Keratinocyte (primary cell): ENCODE data around the gene ANKRD2. TPM values are rescaled to one million over a fixed set of nuclear protein-coding genes. Genes with fewer than 3 reads are reported as not detected.

Source experiments
- DNase-seq: peaks from one replicate; pipeline ENCODE4 v3.0.0-alpha.2; 2011; ENCODE audit warnings: low read depth, missing footprints, low spot score
- FAIRE-seq: peaks from 2 replicates; lab custom pipeline; 2011; peaks lifted over from hg19 to GRCh38; lab: Jason Lieb, UNC
- H2AFZ ChIP-seq: 2 replicates; pipeline ENCODE4 v1.6.0; 2012; ENCODE audit warnings: low read length, control low read depth, inconsistent platforms; ENCODE audit not compliant: control insufficient read depth
- H3K27ac ChIP-seq: 2 replicates; pipeline ENCODE4 v1.5.1; 2011; ENCODE audit warnings: low read length; ENCODE audit not compliant: control insufficient read depth, insufficient read depth
- H3K27me3 ChIP-seq: 3 replicates; pipeline ENCODE4 v1.6.0; 2011; ENCODE audit warnings: low read length; ENCODE audit not compliant: control insufficient read depth, insufficient read depth; ENCODE audit errors: extremely low read depth
- H3K36me3 ChIP-seq, 2 experiments: 2 replicates in 1 of 2; 3 replicates in 1 of 2; pipeline ENCODE4 v1.5.1; 2011; ENCODE audit warnings: low read length in 2 of 2, mild to moderate bottlenecking in 1 of 2; ENCODE audit not compliant: control insufficient read depth in 2 of 2, insufficient read depth in 2 of 2; ENCODE audit errors: extremely low read depth in 1 of 2
- H3K4me1 ChIP-seq: 3 replicates; pipeline ENCODE4 v1.5.1; 2011; ENCODE audit warnings: low read length; ENCODE audit not compliant: control insufficient read depth, insufficient read depth; ENCODE audit errors: extremely low read depth
- H3K4me2 ChIP-seq: 3 replicates; pipeline ENCODE4 v1.6.0; 2011; ENCODE audit warnings: low read depth, low read length; ENCODE audit not compliant: control insufficient read depth, insufficient read depth; ENCODE audit errors: extremely low read depth
- H3K4me3 ChIP-seq, 3 experiments: fragments of 200-600 bp in 1 of 3; sonication (generic) in 1 of 3; 2 replicates in 2 of 3; 3 replicates in 1 of 3; pipeline ENCODE4 v1.5.1; 2011 to 2016; ENCODE audit warnings: low read length in 3 of 3, mild to moderate bottlenecking in 3 of 3, control low read depth in 2 of 3, inconsistent platforms in 1 of 3, low read depth in 1 of 3, mixed read lengths in 1 of 3, mixed run types in 1 of 3, moderate library complexity in 1 of 3; ENCODE audit not compliant: control insufficient read depth in 2 of 3, insufficient read depth in 2 of 3; ENCODE audit errors: extremely low read depth in 1 of 3
- H3K79me2 ChIP-seq: 2 replicates; pipeline ENCODE4 v1.6.0; 2012; ENCODE audit warnings: low read length; ENCODE audit not compliant: control insufficient read depth, insufficient read depth
- H3K9ac ChIP-seq: 3 replicates; pipeline ENCODE4 v1.6.0; 2011; ENCODE audit warnings: low read length; ENCODE audit not compliant: control insufficient read depth, insufficient read depth; ENCODE audit errors: extremely low read depth
- H3K9me1 ChIP-seq: 3 replicates; pipeline ENCODE4 v1.6.0; 2011; ENCODE audit warnings: low read length; ENCODE audit not compliant: control insufficient read depth, insufficient read depth; ENCODE audit errors: extremely low read depth
- H3K9me3 ChIP-seq: 2 replicates; pipeline ENCODE4 v1.5.1; 2012; ENCODE audit warnings: low read depth, low read length; ENCODE audit not compliant: control insufficient read depth
- H4K20me1 ChIP-seq: 3 replicates; pipeline ENCODE4 v1.6.0; 2011; ENCODE audit warnings: low read length; ENCODE audit not compliant: control insufficient read depth, insufficient read depth; ENCODE audit errors: extremely low read depth
- EZH2 ChIP-seq: IDR thresholded peaks from one replicate; pipeline ENCODE4 v1.6.1; 2012; ENCODE audit warnings: inconsistent platforms, mild to moderate bottlenecking, low read length, moderate library complexity
- dilution Hi-C: fragments of 300-500 bp; cut with MboI; formaldehyde crosslinking; loops from one replicate; pipeline ENCODE4 v1.7.0; 2020; ENCODE audit warnings: low sequenced_read_pairs; ENCODE audit not compliant: extremely low pct_ligation_motif_present
- polyA plus RNA-seq, 5 experiments: library from polyadenylated mRNA; depleted of rRNA in 3 of 5; stranded (reverse) in 3 of 5; stranded (forward) in 1 of 5; unstranded in 1 of 5; fragments of >200 nt; gene quantifications; 1 replicate in 1 of 5; 2 replicates in 3 of 5; 3 replicates in 1 of 5; pipeline versions ENCODE4 v1.2.1 to v1.2.3, GENCODE V29; 2011 to 2012; ENCODE audit warnings: missing spikeins in 2 of 5, low read depth in 1 of 5, low replicate concordance in 1 of 5
- TF ChIP-seq, protein P1 (sequence below), 3 experiments: IDR thresholded peaks in 1 of 3; conservative IDR thresholded peaks in 1 of 3; optimal IDR thresholded peaks in 1 of 3; 2 replicates in 2 of 3; 3 replicates in 1 of 3; pipeline versions ENCODE3 to v1.5.1; 2011; ENCODE audit warnings: low read length in 3 of 3, mild to moderate bottlenecking in 3 of 3, moderate library complexity in 2 of 3, control low read depth in 1 of 3, inconsistent platforms in 1 of 3; ENCODE audit not compliant: insufficient read depth in 2 of 3; ENCODE audit errors: extremely low read depth in 1 of 3

ANKRD2 gene
- polyA plus RNA-seq, 1 donor (not counting 4 experiments of a cell fraction or from before 2014, with no cell fraction given) = 0.38 TPM

DNA sequence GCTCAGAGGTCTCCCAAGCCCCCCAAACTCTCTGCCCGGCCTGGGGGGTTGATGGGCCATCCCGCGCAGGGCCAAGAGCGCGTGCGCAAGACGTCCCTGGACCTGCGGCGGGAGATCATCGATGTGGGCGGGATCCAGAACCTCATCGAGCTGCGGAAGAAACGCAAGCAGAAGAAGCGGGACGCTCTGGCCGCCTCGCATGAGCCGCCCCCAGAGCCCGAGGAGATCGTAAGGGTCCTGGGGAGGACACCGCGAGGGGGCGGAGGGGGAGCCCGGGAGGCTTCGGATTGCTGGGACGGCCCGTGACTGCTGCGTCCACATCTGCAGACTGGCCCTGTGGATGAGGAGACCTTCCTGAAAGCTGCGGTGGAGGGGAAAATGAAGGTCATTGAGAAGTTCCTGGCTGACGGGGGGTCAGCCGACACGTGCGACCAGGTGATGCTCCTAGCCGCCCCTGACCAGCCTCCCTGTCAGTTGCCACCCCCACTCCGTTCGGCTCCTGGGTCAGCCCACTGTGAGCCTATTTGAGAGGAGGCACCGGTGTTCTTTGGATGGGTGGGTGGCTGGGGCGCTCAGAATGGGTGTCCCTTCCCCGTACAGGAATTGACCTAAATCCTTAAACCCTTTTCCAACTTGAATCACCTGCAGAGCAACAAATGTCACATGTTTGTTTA, 5.7 kb downstream of the ANKRD2 start:
- no peak for DNase-seq
- dilution Hi-C loops = no loop called here

DNA sequence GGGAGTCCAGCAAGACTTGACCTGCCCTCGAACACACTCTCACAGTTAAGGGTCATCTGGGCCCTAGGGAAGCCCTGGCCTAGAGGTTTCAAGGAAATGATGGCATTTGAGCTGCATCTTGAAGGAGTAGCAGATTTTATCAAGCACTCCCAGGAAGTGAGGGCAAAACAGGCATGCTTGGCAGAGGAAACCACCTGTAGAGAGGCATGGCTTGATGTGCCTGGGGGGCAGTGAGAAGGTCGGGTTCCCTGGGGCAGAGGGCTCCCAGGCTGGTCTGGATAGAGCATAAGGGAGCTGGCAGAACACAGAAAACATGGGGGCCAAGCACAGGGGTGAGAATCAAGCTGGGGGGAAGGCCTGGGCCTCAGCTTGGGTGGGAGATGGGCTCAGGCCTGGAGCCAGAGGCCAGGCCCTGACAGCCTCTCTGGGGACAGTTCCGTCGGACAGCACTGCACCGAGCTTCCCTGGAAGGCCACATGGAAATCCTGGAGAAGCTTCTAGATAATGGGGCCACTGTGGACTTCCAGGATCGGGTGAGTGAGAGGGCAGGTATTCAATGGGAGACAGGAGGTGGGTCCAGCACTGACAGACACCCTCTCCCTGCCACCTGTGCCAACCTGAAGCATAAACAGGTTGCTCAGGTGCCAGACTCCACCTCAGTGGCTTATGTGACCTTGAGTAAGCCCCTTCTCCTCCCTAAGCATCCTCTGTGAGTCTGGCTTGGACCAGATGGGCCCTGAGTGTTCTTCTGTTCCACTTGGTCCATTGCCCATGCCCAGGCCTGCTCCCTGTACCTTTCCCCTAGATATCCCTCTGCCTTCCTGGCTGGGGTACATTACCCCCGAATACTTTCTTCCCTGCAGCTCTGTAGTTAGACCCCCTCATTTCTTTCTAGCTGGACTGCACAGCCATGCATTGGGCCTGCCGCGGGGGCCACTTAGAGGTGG, 8.1 kb downstream of the ANKRD2 start:
- Histone ChIP-seq H3K4me1 (peaks cover 16% of the 10 kb centered on the region), H3K36me3 (no peaks in the 10 kb centered on the region), H3K4me2 (no peak overlapping the region), H3K9me3 (no peaks in the 10 kb centered on the region), H3K4me3 (no peak overlapping the region), H2AFZ (no peak overlapping the region), H3K79me2 (no peaks in the 10 kb centered on the region), H3K9ac (no peak overlapping the region), H4K20me1 (no peaks in the 10 kb centered on the region), H3K9me1 (no peaks in the 10 kb centered on the region), H3K27me3 (no peaks in the 10 kb centered on the region), H3K27ac (no peak overlapping the region)
- DNase-seq (no peak), FAIRE-seq (no peak)
- dilution Hi-C loops = no loop called here
- TF ChIP-seq, protein P1, sequence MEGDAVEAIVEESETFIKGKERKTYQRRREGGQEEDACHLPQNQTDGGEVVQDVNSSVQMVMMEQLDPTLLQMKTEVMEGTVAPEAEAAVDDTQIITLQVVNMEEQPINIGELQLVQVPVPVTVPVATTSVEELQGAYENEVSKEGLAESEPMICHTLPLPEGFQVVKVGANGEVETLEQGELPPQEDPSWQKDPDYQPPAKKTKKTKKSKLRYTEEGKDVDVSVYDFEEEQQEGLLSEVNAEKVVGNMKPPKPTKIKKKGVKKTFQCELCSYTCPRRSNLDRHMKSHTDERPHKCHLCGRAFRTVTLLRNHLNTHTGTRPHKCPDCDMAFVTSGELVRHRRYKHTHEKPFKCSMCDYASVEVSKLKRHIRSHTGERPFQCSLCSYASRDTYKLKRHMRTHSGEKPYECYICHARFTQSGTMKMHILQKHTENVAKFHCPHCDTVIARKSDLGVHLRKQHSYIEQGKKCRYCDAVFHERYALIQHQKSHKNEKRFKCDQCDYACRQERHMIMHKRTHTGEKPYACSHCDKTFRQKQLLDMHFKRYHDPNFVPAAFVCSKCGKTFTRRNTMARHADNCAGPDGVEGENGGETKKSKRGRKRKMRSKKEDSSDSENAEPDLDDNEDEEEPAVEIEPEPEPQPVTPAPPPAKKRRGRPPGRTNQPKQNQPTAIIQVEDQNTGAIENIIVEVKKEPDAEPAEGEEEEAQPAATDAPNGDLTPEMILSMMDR (optimal IDR thresholded peaks at IDR 0.05 in 1 of 3, IDR thresholded peaks at IDR 0.05 in 1 of 3, conservative IDR thresholded peaks at IDR 0.05 in 1 of 3; ENCODE audit: extremely low read depth in 1 of 3, insufficient read depth in 2 of 3, low read length in 3 of 3) = no peak
- TF ChIP-seq EZH2 = no peak

More for the DNA sequence above, 5.7 kb downstream of the ANKRD2 start:
- no peak overlapping the region for H3K9ac ChIP-seq
- H2AFZ ChIP-seq = no peak overlapping the region
- H3K4me3 ChIP-seq = no peak overlapping the region
- no peaks in the 10 kb centered on the region for H3K27me3 ChIP-seq
- H3K36me3 ChIP-seq = no peaks in the 10 kb centered on the region
- H3K79me2 ChIP-seq = no peaks in the 10 kb centered on the region
- no peaks in the 10 kb centered on the region for H3K9me3 ChIP-seq
- no peak overlapping the region for H3K27ac ChIP-seq
- H4K20me1 ChIP-seq = no peaks in the 10 kb centered on the region
- H3K9me1 ChIP-seq = no peaks in the 10 kb centered on the region
- no peak overlapping the region for H3K4me2 ChIP-seq
- H3K4me1 ChIP-seq = peaks cover 18% of the 10 kb centered on the region
- FAIRE-seq = no peak
- TF ChIP-seq, protein P1 (optimal IDR thresholded peaks at IDR 0.05 in 1 of 3, IDR thresholded peaks at IDR 0.05 in 1 of 3, conservative IDR thresholded peaks at IDR 0.05 in 1 of 3; ENCODE audit: extremely low read depth in 1 of 3, insufficient read depth in 2 of 3, low read length in 3 of 3) = no peak
- TF ChIP-seq EZH2 = no peak
